KMS-11 (cell line): ENCODE results near the gene CRACR2B.

Experiments used
- H2AFZ ChIP-seq: fragments of 200-600 bp; sonication (generic); 2 replicates; pipeline ENCODE4 v1.6.1; 2016; ENCODE audit warnings: antibody characterized with exemption, mixed run types, low read depth
- H3K27ac ChIP-seq: fragments of 200-600 bp; sonication (generic); 2 replicates; pipeline ENCODE4 v1.6.1; 2016; ENCODE audit warnings: mild to moderate bottlenecking, mixed run types
- H3K27me3 ChIP-seq: fragments of 200-600 bp; sonication (generic); 2 replicates; pipeline ENCODE4 v1.6.1; 2017; ENCODE audit warnings: mild to moderate bottlenecking, low read depth, mixed run types, moderate library complexity; ENCODE audit not compliant: insufficient read depth
- H3K36me3 ChIP-seq: fragments of 200-600 bp; sonication (generic); 2 replicates; pipeline ENCODE4 v1.6.1; 2017; ENCODE audit warnings: mild to moderate bottlenecking, mixed run types; ENCODE audit not compliant: insufficient read depth
- H3K4me1 ChIP-seq: fragments of 200-600 bp; sonication (generic); 2 replicates; pipeline ENCODE4 v1.6.1; 2016; ENCODE audit warnings: mild to moderate bottlenecking, low read depth, mixed run types; ENCODE audit not compliant: poor library complexity, severe bottlenecking
- H3K4me2 ChIP-seq: fragments of 200-600 bp; sonication (generic); 2 replicates; pipeline ENCODE4 v1.7.0; 2016; ENCODE audit warnings: mild to moderate bottlenecking, mixed run types
- H3K4me3 ChIP-seq: fragments of 200-600 bp; sonication (generic); IDR thresholded peaks from 2 replicates; pipeline ENCODE4 v1.6.1; 2017; ENCODE audit warnings: low read depth, low read length, mixed read lengths; ENCODE audit not compliant: insufficient read depth
- H3K79me2 ChIP-seq: fragments of 200-600 bp; sonication (generic); 2 replicates; pipeline ENCODE4 v1.6.1; 2016; ENCODE audit warnings: low read depth, mixed run types; ENCODE audit not compliant: insufficient read depth
- H3K9ac ChIP-seq: fragments of 200-600 bp; sonication (generic); 2 replicates; pipeline ENCODE4 v1.6.1; 2016; ENCODE audit warnings: mild to moderate bottlenecking, mixed run types
- H4K20me1 ChIP-seq: fragments of 200-600 bp; sonication (generic); 2 replicates; pipeline ENCODE4 v1.6.1; 2016; ENCODE audit warnings: mild to moderate bottlenecking, mixed run types; ENCODE audit not compliant: insufficient read depth
- CTCF ChIP-seq: fragments of 200-600 bp; sonication (generic); conservative IDR thresholded peaks from 2 replicates; pipeline ENCODE4 v1.6.1; 2017; ENCODE audit warnings: low read depth, mild to moderate bottlenecking, antibody characterized with exemption, low read length, moderate library complexity, mixed read lengths

CRACR2B gene

GRCh38 chr11:849951-850774 is 22.4 kb downstream of the CRACR2B start:
- Histone ChIP-seq H2AFZ (no peak overlapping the region), H3K9ac (no peak overlapping the region)

GRCh38 chr11:850775-851763 is 23.4 kb downstream of the CRACR2B start:
- 0 out of 2 replicates have a peak, but pooled peaks have one; percentile 23 for TF ChIP-seq CTCF
- Histone ChIP-seq H3K79me2 (no peaks in the 10 kb centered on the region), H3K4me1 (peaks cover 13% of the 10 kb centered on the region), H3K36me3 (no peaks in the 10 kb centered on the region), H2AFZ (no peak overlapping the region), H3K4me3 (no peak overlapping the region), H4K20me1 (no peaks in the 10 kb centered on the region), H3K4me2 (no peak overlapping the region), H3K9ac (no peak overlapping the region), H3K27me3 (peaks cover 22% of the 10 kb centered on the region; the same call in 1 of the 2 replicates), H3K27ac (no peak overlapping the region)

More at GRCh38 chr11:849951-850774, 22.4 kb downstream of the CRACR2B start:
- Histone ChIP-seq H3K27me3 (peaks cover 26% of the 10 kb centered on the region; the same call in 1 of the 2 replicates), H3K36me3 (no peaks in the 10 kb centered on the region), H3K4me3 (no peak overlapping the region), H4K20me1 (no peaks in the 10 kb centered on the region), H3K4me2 (no peak overlapping the region), H3K4me1 (peaks cover 13% of the 10 kb centered on the region), H3K79me2 (no peaks in the 10 kb centered on the region), H3K27ac (no peak overlapping the region)
- TF ChIP-seq CTCF: no peak

GRCh38 chr11:852762-853161 is 25.0 kb downstream of the CRACR2B start:
- Histone ChIP-seq H3K27ac (no peak overlapping the region), H3K4me1 (peaks cover 13% of the 10 kb centered on the region), H3K4me3 (no peak overlapping the region), H3K9ac (no peak overlapping the region), H3K4me2 (no peak overlapping the region), H3K36me3 (no peaks in the 10 kb centered on the region), H2AFZ (no peak overlapping the region), H3K27me3 (peaks cover 24% of the 10 kb centered on the region; the same call in 1 of the 2 replicates), H3K79me2 (no peaks in the 10 kb centered on the region), H4K20me1 (no peaks in the 10 kb centered on the region)
- TF ChIP-seq CTCF: no peak

- Histone ChIP-seq H3K4me2 (no peak overlapping the region), H4K20me1 (no peaks in the 10 kb centered on the region), H3K27ac (no peak overlapping the region), H3K4me1 (peaks cover 5% of the 10 kb centered on the region), H3K79me2 (no peaks in the 10 kb centered on the region), H3K36me3 (no peaks in the 10 kb centered on the region), H2AFZ (no peak overlapping the region), H3K27me3 (peaks cover 19% of the 10 kb centered on the region; the same call in 1 of the 2 replicates), H3K4me3 (no peak overlapping the region), H3K9ac (no peak overlapping the region)
- no peak for TF ChIP-seq CTCF
Measured at GRCh38 chr11:853682-854448, 26.1 kb downstream of the CRACR2B start.
